ENCODE measurements around the gene GDF9.

DNA sequence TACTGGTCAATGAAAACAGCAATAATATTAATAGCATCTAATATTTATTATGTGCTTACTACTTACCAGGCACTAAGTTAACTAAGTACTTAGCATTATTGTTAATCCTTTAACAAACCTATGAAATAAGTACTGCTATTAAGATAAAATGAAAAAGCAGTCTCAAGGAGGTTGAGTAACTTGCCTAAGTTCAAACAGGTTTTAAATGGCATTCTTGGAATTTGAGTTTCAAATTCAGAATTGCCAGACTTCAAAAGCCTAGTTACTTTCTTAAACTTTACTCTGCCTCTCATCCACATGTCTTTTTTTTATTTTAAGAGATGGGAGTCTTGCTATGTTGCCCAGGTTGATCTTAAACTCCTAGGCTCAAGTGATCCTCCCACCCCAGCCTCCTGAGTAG is 23.2 kb upstream of the GDF9 start:
- TF ChIP-seq TARDBP (IDR thresholded peaks at IDR 0.05) (no peak), SUZ12 (IDR thresholded peaks at IDR 0.05) (no peak), ARNT (IDR thresholded peaks at IDR 0.05) (no peak), CTBP1 (IDR thresholded peaks at IDR 0.05; ENCODE audit: borderline replicate concordance) (no peak), FOXM1 (IDR thresholded peaks at IDR 0.05; ENCODE audit: borderline replicate concordance) (no peak), HDGF (IDR thresholded peaks at IDR 0.05; ENCODE audit: borderline replicate concordance) (no peak)
